Endothelial cell of umbilical vein (primary cell): Measurements from ENCODE around the gene KRT33A.

Experiments used
- CTCF ChIP-seq, 2 donors: IDR thresholded peaks; 1 replicate in 1 of 2; 2 replicates in 1 of 2; pipeline ENCODE4 v1.5.1; 2011; ENCODE audit warnings: low read length in 2 of 2, mild to moderate bottlenecking in 2 of 2, moderate library complexity in 2 of 2, control low read depth in 1 of 2, inconsistent platforms in 1 of 2, low read depth in 1 of 2; ENCODE audit not compliant: insufficient read depth in 1 of 2; ENCODE audit errors: extremely low read depth in 1 of 2
- MYC ChIP-seq: IDR thresholded peaks from one replicate; pipeline ENCODE4 v1.6.1; 2011; ENCODE audit warnings: mild to moderate bottlenecking, low read depth, low read length
- POLR2AphosphoS5 ChIP-seq: IDR thresholded peaks from 2 replicates; pipeline ENCODE4 v1.6.1; 2012; ENCODE audit warnings: low read depth, mild to moderate bottlenecking, control low read depth, low read length, moderate library complexity; ENCODE audit not compliant: insufficient read depth

- TF ChIP-seq POLR2AphosphoS5: no peak
- TF ChIP-seq CTCF (IDR thresholded peaks at IDR 0.05; ENCODE audit: extremely low read depth in 1 of 2, insufficient read depth in 1 of 2, low read depth in 1 of 2, low read length in 2 of 2): no peak
- no peak for TF ChIP-seq MYC
Measured at GRCh38 chr17:41334385-41335305, 16.0 kb downstream of the KRT33A start.
